GM13976 (cell line): ENCODE measurements around the gene ARPP19.

Experiments used
- DNase-seq: peaks from one replicate; pipeline ENCODE4 v3.0.0; 2012; ENCODE audit warnings: low spot score
- in situ Hi-C: fragments of 300-500 bp; cut with MboI; formaldehyde crosslinking; loops from one replicate; pipeline ENCODE4 v1.12.0; 2022; ENCODE audit warnings: low sequenced_read_pairs, mixed read lengths, inconsistent platforms; ENCODE audit not compliant: unreplicated experiment
- TF ChIP-seq, protein P1 (sequence below): IDR thresholded peaks from 2 replicates; pipeline ENCODE4 v1.5.1; 2012; ENCODE audit warnings: borderline replicate concordance, mild to moderate bottlenecking; ENCODE audit not compliant: insufficient read depth; ENCODE audit errors: extremely low read depth, missing control alignments, control extremely low read depth

Gene ARPP19

DNA sequence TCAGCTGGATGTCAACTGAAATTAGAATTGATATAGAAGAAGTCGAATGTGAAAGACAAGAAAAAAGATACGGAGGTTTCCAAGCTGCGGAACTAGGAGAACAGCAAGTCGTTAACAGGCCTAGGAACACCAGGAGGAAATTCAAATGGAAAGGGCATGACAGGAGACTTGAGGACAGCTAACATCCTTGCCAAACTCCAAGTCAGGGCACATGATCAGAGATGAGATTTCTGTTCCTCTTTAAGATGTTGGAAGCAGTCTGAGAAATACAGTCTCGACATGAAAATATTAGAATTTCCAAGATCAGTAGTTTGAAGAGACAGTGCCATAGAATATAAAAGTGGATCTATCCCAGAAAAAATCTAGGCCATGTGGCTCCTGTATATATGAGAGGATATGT lies 45.2 kb downstream of the ARPP19 start:
- TF ChIP-seq, protein P1, sequence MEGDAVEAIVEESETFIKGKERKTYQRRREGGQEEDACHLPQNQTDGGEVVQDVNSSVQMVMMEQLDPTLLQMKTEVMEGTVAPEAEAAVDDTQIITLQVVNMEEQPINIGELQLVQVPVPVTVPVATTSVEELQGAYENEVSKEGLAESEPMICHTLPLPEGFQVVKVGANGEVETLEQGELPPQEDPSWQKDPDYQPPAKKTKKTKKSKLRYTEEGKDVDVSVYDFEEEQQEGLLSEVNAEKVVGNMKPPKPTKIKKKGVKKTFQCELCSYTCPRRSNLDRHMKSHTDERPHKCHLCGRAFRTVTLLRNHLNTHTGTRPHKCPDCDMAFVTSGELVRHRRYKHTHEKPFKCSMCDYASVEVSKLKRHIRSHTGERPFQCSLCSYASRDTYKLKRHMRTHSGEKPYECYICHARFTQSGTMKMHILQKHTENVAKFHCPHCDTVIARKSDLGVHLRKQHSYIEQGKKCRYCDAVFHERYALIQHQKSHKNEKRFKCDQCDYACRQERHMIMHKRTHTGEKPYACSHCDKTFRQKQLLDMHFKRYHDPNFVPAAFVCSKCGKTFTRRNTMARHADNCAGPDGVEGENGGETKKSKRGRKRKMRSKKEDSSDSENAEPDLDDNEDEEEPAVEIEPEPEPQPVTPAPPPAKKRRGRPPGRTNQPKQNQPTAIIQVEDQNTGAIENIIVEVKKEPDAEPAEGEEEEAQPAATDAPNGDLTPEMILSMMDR, result no peak
- in situ Hi-C loops, result no loop called here
- DNase-seq, result no peak

DNA sequence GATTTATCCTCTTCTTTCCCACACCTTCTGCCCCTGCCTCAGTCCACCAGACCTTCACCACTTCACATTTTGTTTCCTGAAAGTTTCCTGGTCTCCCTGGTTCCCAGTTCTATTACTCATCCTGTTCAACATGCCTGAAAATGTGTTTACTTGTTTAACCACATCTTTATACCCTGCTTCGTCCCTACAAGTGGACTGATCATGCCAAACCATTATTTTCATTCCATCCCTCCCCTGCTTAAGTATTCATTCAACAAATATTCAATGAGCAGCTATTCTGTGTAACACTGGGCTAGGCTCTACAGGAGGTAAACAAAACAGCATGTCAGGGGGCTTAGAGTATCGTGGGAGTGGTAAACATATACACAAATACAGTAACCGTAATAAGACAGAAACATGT lies 45.6 kb downstream of the ARPP19 start:
- in situ Hi-C loops, result no loop called here
- TF ChIP-seq, protein P1, result no peak
- DNase-seq, result no peak

DNA sequence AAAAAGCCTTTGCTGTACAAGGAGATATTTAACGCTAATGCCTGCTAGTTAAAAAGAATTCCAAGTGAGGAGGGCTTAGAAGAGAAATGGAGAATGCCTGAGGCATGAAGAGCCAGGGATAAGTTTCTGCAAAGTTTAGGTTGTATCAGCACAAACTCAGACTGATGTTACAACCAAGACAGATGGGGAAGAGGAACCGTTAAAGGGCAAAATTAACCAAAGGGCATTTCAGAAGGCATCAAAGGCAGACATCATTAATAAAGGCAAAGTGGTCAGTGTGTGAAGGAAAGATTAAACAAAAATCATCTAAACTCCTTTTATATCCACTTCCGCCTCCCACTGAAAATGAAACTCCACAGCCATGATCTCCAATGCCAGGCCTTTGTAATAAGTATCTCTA lies 47.1 kb downstream of the ARPP19 start:
- in situ Hi-C loops, result no loop called here
- TF ChIP-seq, protein P1, result no peak
- no peak for DNase-seq

GRCh38 chr15:52520421-52520820 lies 48.4 kb downstream of the ARPP19 start:
- no peak for DNase-seq
- TF ChIP-seq, protein P1, result no peak
- in situ Hi-C loops, result no loop called here

DNA sequence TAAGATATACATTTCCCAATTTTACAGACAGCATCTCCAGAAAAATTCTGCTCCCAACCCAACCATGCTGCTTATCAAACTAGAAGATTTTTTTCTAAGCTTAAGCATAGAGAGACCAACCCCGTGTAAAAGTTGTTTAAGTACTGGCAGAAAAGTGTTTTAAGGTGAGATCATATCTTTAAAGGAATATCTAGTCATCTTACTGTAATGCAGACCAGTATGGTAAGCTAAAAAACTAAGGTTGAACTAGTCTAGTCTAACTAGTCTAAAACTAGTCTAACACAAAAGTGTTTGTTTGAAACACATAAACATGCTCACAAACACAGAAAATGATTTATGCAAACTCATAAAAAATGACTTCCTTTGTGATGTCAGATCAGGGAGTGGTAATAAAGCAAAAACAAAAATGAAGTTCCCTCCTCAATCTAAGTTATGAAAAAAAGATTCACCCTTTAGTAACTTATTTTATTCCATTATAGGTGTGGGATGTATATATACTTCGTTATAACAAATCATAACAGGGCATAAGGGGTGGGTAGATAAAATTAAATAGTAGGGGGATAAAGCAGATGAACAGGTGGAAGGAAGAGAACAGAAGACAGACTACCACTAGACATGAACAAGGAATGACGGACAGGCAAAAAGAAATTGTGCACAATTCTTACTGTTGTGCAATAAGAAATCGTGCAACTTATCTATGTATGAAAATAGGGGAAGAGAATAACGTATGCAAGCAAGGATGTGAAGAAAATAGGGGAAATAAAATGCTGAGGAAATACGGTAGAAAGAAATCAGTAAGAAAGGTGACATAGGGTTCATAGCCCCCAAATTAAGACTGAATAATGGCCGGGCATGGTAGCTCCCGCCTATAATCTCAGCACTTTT lies 50.1 kb downstream of the ARPP19 start:
- no peak for DNase-seq
- in situ Hi-C loops, result no loop called here

GRCh38 chr15:52517014-52517413 lies 51.8 kb downstream of the ARPP19 start:
- in situ Hi-C loops, result no loop called here
- TF ChIP-seq, protein P1, result no peak
- no peak for DNase-seq

More for the DNA sequence above, 50.1 kb downstream of the ARPP19 start:
- TF ChIP-seq, protein P1, result no peak
